Measurements from ENCODE around the gene GOLGA6D.
"Not testable (repeated sequence)": the region's sequence is repeated elsewhere in the genome, so short reads cannot be mapped to it uniquely, and the experiment has no call there.

DNA sequence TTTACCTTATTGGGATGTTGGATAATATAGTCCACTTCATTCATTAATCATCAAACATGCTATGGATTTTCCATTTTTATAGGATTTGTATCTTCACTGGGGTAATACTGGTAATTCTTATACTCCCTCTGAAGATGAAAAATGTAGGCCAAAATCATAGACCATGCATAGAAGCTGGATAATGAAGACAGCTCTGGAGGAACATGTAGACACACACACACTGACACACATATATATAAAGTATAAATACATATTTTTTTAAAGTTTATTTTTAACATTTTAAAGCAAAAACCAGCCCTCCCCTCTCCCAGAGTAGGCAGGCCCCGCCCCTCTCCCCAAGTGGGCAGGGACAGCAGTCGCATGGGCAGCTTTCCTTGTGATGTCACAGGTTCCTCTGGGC, 24.6 kb upstream of the GOLGA6D start, which contains the start of gene GOLGA6C:
- not testable (repeated sequence) for TF ChIP-seq FOXM1 (IDR thresholded peaks at IDR 0.05; ENCODE audit: borderline replicate concordance, low read depth); RAD21 (IDR thresholded peaks at IDR 0.05; ENCODE audit: low read depth); TCF12 (IDR thresholded peaks at IDR 0.05; ENCODE audit: low read depth); EP300 (IDR thresholded peaks at IDR 0.05; ENCODE audit: borderline replicate concordance); CREB1 (IDR thresholded peaks at IDR 0.05; ENCODE audit: low read depth); EGR1 (IDR thresholded peaks at IDR 0.05); YY1 (IDR thresholded peaks at IDR 0.05; ENCODE audit: low read depth); TAF1 (IDR thresholded peaks at IDR 0.05; ENCODE audit: low read depth)
- TF ChIP-seq, protein P1, sequence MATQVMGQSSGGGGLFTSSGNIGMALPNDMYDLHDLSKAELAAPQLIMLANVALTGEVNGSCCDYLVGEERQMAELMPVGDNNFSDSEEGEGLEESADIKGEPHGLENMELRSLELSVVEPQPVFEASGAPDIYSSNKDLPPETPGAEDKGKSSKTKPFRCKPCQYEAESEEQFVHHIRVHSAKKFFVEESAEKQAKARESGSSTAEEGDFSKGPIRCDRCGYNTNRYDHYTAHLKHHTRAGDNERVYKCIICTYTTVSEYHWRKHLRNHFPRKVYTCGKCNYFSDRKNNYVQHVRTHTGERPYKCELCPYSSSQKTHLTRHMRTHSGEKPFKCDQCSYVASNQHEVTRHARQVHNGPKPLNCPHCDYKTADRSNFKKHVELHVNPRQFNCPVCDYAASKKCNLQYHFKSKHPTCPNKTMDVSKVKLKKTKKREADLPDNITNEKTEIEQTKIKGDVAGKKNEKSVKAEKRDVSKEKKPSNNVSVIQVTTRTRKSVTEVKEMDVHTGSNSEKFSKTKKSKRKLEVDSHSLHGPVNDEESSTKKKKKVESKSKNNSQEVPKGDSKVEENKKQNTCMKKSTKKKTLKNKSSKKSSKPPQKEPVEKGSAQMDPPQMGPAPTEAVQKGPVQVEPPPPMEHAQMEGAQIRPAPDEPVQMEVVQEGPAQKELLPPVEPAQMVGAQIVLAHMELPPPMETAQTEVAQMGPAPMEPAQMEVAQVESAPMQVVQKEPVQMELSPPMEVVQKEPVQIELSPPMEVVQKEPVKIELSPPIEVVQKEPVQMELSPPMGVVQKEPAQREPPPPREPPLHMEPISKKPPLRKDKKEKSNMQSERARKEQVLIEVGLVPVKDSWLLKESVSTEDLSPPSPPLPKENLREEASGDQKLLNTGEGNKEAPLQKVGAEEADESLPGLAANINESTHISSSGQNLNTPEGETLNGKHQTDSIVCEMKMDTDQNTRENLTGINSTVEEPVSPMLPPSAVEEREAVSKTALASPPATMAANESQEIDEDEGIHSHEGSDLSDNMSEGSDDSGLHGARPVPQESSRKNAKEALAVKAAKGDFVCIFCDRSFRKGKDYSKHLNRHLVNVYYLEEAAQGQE (IDR thresholded peaks at IDR 0.05; ENCODE audit: low read depth) = not testable (repeated sequence)

Data from Ishikawa (cell line).